K562 (cell line): ENCODE measurements around the gene ACHE.

Experiments used
- CREM ChIP-seq: IDR thresholded peaks from 2 replicates; pipeline ENCODE4 v1.6.1; 2014; ENCODE audit warnings: antibody characterized with exemption, low read depth
- HDGF ChIP-seq: fragments of 450-650 bp; IDR thresholded peaks from 2 replicates; pipeline ENCODE4 v1.6.1; 2016
- MAX ChIP-seq: sonication (generic); formaldehyde crosslinking; IDR thresholded peaks from 2 replicates; pipeline ENCODE4 v1.9.0; 2022; ENCODE audit warnings: mild to moderate bottlenecking, missing genetic modification reagents
- NCOR1 ChIP-seq: fragments of 450-650 bp; IDR thresholded peaks from 2 replicates; pipeline ENCODE4 v1.6.1; 2016; ENCODE audit warnings: mild to moderate bottlenecking, moderate library complexity
- PRDM10 ChIP-seq: fragments of 450-650 bp; IDR thresholded peaks from 2 replicates; pipeline ENCODE4 v1.6.1; 2018; ENCODE audit not compliant: partially characterized antibody
- RNF2 ChIP-seq: sonication (generic); IDR thresholded peaks from 2 replicates; pipeline ENCODE4 v1.6.1; 2016
- TAL1 ChIP-seq: fragments of 450-650 bp; IDR thresholded peaks from 2 replicates; pipeline ENCODE4 v1.6.1; 2016; ENCODE audit warnings: mild to moderate bottlenecking
- YY1 ChIP-seq, 3 experiments: IDR thresholded peaks; 2 replicates each; pipeline ENCODE4 v1.6.1; 2011; ENCODE audit warnings: low read length in 2 of 3, mild to moderate bottlenecking in 2 of 3, moderate library complexity in 2 of 3, borderline replicate concordance in 1 of 3, control low read depth in 1 of 3, low read depth in 1 of 3; ENCODE audit not compliant: insufficient read depth in 3 of 3, insufficient replicate concordance in 2 of 3, control insufficient read depth in 1 of 3, insufficient read length in 1 of 3; ENCODE audit errors: extremely low read depth in 1 of 3
- ZNF263 ChIP-seq: sonication (generic); formaldehyde crosslinking; IDR thresholded peaks from 2 replicates; pipeline ENCODE4 v1.8.0; 2022; ENCODE audit warnings: mild to moderate bottlenecking, missing genetic modification reagents, borderline replicate concordance
- ZNF274 ChIP-seq: IDR thresholded peaks from 2 replicates; pipeline ENCODE4 v1.6.1; 2011; ENCODE audit warnings: low read depth, mild to moderate bottlenecking, low read length, moderate library complexity, borderline replicate concordance
- ZNF512 ChIP-seq: IDR thresholded peaks from 2 replicates; pipeline ENCODE4 v1.6.1; 2016; ENCODE audit warnings: missing genetic modification characterization, missing compliant biosample characterization
- TF ChIP-seq, protein P1 (sequence below): fragments of 250-450 bp; sonication (Bioruptor Pico); IDR thresholded peaks from 2 replicates; pipeline ENCODE4 v1.5.0; 2020; ENCODE audit warnings: mild to moderate bottlenecking, borderline replicate concordance
- TF ChIP-seq, protein P2 (sequence below), 3 experiments: IDR thresholded peaks in 2 of 3; conservative IDR thresholded peaks in 1 of 3; 2 replicates each; pipeline ENCODE4 v1.5.1; 2011 to 2012; ENCODE audit warnings: low read length in 3 of 3, mild to moderate bottlenecking in 3 of 3, control low read depth in 2 of 3, improper control_type of control experiment in 1 of 3, inconsistent platforms in 1 of 3, low read depth in 1 of 3, mixed read lengths in 1 of 3, moderate library complexity in 1 of 3; ENCODE audit not compliant: insufficient read depth in 2 of 3

- TF ChIP-seq ZNF512 (no peak), CREM (no peak), MAX (CRISPR knock-in tag) (no peak), ZNF263 (CRISPR knock-in tag) (no peak), ZNF274 (no peak), PRDM10 (no peak), NCOR1 (no peak), HDGF (no peak), TAL1 (no peak), YY1 (IDR thresholded peaks at IDR 0.05; ENCODE audit: borderline replicate concordance in 1 of 3, control insufficient read depth in 1 of 3, extremely low read depth in 1 of 3, insufficient read depth in 3 of 3, insufficient read length in 1 of 3, insufficient replicate concordance in 2 of 3, low read depth in 1 of 3, low read length in 2 of 3) (no peak), RNF2 (no peak)
- TF ChIP-seq, protein P1, sequence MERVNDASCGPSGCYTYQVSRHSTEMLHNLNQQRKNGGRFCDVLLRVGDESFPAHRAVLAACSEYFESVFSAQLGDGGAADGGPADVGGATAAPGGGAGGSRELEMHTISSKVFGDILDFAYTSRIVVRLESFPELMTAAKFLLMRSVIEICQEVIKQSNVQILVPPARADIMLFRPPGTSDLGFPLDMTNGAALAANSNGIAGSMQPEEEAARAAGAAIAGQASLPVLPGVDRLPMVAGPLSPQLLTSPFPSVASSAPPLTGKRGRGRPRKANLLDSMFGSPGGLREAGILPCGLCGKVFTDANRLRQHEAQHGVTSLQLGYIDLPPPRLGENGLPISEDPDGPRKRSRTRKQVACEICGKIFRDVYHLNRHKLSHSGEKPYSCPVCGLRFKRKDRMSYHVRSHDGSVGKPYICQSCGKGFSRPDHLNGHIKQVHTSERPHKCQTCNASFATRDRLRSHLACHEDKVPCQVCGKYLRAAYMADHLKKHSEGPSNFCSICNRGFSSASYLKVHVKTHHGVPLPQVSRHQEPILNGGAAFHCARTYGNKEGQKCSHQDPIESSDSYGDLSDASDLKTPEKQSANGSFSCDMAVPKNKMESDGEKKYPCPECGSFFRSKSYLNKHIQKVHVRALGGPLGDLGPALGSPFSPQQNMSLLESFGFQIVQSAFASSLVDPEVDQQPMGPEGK (CRISPR knock-in tag) = no peak
- TF ChIP-seq, protein P2, sequence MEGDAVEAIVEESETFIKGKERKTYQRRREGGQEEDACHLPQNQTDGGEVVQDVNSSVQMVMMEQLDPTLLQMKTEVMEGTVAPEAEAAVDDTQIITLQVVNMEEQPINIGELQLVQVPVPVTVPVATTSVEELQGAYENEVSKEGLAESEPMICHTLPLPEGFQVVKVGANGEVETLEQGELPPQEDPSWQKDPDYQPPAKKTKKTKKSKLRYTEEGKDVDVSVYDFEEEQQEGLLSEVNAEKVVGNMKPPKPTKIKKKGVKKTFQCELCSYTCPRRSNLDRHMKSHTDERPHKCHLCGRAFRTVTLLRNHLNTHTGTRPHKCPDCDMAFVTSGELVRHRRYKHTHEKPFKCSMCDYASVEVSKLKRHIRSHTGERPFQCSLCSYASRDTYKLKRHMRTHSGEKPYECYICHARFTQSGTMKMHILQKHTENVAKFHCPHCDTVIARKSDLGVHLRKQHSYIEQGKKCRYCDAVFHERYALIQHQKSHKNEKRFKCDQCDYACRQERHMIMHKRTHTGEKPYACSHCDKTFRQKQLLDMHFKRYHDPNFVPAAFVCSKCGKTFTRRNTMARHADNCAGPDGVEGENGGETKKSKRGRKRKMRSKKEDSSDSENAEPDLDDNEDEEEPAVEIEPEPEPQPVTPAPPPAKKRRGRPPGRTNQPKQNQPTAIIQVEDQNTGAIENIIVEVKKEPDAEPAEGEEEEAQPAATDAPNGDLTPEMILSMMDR (IDR thresholded peaks at IDR 0.05 in 2 of 3, conservative IDR thresholded peaks at IDR 0.05 in 1 of 3; ENCODE audit: insufficient read depth in 2 of 3, low read depth in 1 of 3, low read length in 3 of 3) = no peak
Observed at GRCh38 chr7:100873599-100874299, 21.9 kb downstream of the ACHE start.
